ENCODE results near the gene WASF1.

GRCh38 chr6:110054664-110055386 is 124.6 kb downstream of the WASF1 start:
- TF ChIP-seq CTCF (IDR thresholded peaks at IDR 0.05; ENCODE audit: poor library complexity) (no peak), EZH2phosphoT487 (IDR thresholded peaks at IDR 0.05; ENCODE audit: low read depth, severe bottlenecking, unreplicated experiment) (no peak)
